HG03060 (cell line): ENCODE data around the gene ABCC11.

Source experiments
- ATAC-seq: cut with Tn5 transposase; IDR thresholded peaks from one replicate; pipeline ENCODE4 v1.9.1; 2021; ENCODE audit warnings: low read depth, moderate number of reproducible peaks; ENCODE audit not compliant: unreplicated experiment

ABCC11 gene

DNA sequence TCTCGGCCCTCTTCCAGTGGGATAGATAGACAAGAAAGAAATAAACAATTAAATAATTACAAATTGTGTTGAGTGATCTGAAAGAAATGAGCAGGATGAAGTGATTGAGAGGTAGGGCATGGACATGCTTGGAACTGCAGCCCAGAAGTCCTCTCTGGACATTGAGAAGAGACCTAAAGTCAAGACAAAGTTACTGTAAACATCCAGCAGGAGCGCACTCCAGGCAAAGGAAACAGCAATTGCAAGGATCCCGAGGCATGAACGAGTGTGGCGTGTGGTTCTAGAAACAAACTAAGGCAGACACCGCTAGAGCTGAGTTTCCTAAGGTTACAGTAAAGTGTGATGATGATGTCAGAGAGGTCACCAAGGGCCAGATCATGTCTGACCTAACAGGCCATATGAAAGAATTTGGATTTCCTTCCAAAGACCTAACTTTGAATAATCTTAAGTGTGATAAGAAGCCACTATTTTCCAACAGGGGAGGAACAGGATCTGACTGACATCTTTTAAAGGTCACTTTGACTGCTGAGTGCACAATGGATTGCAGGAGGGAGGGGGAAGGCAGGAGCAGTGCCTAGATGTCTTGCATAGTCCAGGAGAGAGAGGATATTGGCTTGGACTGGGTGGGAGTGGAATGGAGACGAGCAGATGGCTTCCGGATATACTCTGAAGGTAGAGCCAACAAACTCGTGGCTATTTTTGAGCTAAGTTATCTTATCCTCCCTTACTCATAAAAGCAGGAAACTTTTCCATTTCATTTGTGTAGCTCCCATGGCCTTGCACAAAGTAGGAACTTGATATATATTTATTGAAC is 110.6 kb downstream of the ABCC11 start:
- ATAC-seq: no peak

DNA sequence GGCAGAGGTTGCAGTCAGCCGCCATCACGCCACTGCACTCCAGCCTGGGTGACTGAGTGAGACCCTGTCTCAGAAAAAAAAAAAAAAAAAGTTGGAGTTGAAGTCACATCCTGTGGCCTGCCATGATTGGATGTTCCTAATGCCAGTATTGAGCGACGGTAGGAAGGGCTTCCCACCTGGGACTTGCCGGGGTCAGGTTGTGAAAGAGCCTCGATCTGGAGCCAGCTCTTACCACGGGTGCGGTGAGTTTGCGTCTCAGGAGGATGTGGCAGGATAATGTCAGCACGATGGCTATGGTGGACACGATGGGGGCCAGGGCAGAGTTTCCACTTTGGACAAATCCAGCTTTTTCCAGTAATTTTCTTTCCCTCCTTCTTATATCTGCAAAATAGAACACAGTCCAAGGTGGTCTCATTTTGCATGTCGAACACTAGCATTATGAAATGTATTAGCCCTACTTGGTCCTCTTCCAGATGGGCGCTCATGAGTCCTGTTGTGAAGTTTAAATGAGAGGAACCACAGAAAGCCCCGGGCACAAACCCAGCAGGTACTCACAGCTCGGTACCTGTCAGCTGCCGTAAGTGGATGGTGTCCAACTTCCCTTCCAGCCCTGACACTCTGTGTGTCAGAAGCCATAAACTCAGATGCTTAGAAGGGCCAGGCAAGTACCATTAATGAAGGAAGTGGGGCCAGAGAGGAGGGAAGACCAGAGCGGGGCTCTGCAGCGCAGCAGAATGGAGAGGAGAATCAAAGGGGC is 113.7 kb downstream of the ABCC11 start:
- no peak for ATAC-seq

GRCh38 chr16:48132696-48133095 is 114.6 kb downstream of the ABCC11 start:
- no peak for ATAC-seq

- no peak for ATAC-seq
Measured at GRCh38 chr16:48131201-48131935, 116.0 kb downstream of the ABCC11 start.

GRCh38 chr16:48129926-48130325 is 117.4 kb downstream of the ABCC11 start:
- ATAC-seq: no peak

- no peak for ATAC-seq
Measured at GRCh38 chr16:48128769-48129168, 118.6 kb downstream of the ABCC11 start.

GRCh38 chr16:48126801-48127644 is 120.3 kb downstream of the ABCC11 start:
- ATAC-seq: no peak

DNA sequence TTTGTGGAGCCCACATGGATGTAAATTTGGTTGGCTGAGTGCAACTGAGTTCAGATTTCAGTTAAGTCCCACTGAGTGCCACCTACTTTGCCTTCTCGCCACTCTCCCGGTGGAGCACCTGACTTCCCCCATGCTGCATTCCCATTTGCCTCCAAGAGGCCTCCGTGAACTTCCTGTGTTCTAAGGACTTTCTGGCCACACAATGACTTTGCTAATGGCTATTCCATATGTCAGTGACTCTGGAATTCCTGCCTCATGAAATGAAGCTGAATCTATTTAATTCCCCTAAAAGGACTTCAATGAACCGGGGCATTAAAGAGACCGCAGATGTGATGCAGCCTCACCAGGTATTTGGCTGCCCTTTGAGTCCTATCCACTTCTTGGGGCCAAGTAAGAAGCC is 121.5 kb downstream of the ABCC11 start:
- no peak for ATAC-seq

GRCh38 chr16:48124266-48124665 is 123.1 kb downstream of the ABCC11 start:
- no peak for ATAC-seq

DNA sequence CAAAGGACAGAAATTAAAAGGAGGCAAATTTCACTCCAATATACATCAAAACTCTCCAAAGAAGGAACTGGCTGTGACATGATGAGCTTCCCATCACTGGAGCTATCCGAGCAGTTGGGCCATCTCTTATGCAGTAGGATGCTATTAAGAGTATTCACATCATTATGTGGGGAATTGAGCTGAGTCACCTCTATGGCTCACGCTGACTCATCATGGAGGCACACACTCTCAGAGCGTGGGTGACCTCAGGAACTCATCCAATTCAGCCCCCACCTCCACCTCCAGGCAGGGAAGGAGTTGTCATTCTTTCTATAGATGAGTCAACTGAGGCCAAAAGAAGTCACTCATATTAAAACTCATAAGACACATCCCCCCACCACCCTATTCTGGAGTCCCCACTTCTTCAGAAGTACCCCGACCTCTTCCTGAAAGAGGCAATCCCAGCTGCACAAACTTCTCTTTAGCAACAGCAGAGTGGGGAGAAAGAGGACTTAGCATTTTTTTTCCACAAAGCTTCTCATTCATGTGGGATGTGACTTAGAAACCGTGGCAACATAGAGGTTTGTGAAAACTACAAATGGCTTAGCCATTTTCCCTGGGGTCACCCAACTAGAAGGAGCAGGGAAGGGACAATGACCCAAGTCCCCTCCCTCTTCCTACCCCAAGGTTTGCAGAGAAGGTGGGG is 124.1 kb downstream of the ABCC11 start:
- ATAC-seq: no peak

DNA sequence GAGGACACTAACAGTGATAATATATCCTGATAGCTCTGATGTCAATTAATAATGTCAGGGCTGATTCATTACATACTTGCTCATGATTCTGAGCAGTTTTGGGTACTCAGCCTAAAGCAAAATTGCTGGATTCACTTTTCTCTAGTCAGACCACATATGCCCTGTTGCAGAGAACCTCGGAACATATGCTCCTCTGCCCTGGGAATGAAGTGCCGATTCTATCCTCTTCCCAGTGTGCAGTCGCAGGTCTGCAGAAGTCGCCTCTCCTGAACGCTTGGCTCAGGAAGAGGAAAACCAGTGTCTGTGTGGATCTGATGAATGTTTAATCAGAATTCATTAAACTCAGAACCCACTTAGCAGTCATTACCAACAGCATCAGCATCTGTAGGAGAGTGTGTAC is 126.1 kb downstream of the ABCC11 start:
- no peak for ATAC-seq

- no peak for ATAC-seq
Measured at GRCh38 chr16:48118841-48119240, 128.5 kb downstream of the ABCC11 start.

DNA sequence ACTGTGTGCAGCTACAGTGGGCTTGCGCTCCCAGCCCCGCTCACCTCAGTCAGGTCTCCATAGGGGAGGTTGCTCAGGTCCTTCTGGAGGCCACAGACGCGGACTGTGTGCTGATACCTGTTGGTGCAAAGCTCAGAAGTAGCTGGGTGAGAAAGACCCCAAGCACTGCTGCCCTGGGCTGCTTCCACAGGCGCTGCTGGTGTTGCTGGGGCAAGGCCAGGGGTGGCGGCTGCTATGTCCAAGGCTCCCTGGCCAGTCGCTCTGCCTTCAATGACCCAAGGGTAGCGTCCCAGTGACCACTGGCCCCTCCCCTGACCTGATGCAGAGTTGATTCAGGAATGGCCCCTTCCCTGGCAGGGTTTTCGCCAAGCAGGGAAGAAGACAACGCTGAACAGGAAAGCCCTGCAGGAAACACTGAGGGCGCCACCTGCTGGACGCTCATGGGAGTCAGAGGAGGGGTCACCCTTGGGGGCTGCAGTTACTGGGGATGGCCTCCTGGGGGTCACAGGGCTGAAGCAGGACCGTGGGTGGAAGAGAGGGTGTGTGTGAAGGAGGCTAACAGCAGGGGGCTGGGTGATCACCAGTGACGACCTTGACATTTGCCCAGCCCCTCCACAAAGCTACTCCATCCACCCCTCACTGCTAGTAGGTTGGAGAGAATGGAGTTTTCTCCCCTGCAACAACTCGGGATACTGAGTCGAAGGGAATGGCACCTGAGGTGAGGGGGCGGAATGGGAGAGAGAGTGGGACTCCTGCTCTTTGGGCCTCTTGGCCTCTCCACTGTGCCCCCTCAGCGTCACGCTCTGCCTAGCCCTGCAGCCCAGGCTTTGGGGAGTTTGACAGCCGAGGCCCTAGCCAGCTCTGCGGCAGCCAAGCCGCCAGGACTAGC is 129.9 kb downstream of the ABCC11 start:
- no peak for ATAC-seq
